C4-2B (cell line): Measurements from ENCODE around the gene BCL11B.

ENCODE experiments used
- ZFX ChIP-seq: fragments of 450-650 bp; IDR thresholded peaks from 2 replicates; pipeline ENCODE4 v1.6.1; 2017
- TF ChIP-seq, protein P1 (sequence below): fragments of 450-650 bp; conservative IDR thresholded peaks from 2 replicates; pipeline ENCODE4 v1.5.1; 2017; ENCODE audit warnings: mild to moderate bottlenecking

DNA sequence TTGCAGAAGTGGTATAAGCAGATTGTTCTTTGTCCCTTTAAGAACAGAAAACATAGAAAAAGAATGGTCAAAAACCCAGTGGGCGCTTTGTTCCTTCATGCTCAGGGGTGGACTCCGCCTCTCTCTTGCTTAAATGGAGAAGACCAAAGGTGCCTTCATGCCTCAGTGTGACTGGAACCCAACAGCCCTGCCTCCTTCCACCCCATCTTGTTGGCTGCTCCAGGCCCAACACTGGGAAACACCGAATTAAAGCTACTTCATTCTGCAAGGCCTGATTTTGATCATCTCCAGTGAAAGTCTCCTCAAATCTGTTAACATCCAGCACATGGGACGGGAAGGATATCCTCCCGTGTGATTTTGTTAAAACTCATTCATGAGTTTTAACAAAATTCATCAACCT lies 103.7 kb downstream of the BCL11B start:
- TF ChIP-seq, protein P1, sequence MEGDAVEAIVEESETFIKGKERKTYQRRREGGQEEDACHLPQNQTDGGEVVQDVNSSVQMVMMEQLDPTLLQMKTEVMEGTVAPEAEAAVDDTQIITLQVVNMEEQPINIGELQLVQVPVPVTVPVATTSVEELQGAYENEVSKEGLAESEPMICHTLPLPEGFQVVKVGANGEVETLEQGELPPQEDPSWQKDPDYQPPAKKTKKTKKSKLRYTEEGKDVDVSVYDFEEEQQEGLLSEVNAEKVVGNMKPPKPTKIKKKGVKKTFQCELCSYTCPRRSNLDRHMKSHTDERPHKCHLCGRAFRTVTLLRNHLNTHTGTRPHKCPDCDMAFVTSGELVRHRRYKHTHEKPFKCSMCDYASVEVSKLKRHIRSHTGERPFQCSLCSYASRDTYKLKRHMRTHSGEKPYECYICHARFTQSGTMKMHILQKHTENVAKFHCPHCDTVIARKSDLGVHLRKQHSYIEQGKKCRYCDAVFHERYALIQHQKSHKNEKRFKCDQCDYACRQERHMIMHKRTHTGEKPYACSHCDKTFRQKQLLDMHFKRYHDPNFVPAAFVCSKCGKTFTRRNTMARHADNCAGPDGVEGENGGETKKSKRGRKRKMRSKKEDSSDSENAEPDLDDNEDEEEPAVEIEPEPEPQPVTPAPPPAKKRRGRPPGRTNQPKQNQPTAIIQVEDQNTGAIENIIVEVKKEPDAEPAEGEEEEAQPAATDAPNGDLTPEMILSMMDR = no peak
- TF ChIP-seq ZFX = no peak
